BLaER1 (cell line): Measurements from ENCODE around the gene PDE8A.

Source experiments
- H3K27ac ChIP-seq: shearing (Covaris generic); formaldehyde crosslinking; 2 replicates; pipeline ENCODE4 v1.8.1; 2022
- H3K27me3 ChIP-seq: shearing (Covaris generic); formaldehyde crosslinking; 2 replicates; pipeline ENCODE4 v1.8.1; 2022
- H3K36me3 ChIP-seq: shearing (Covaris generic); formaldehyde crosslinking; 2 replicates; pipeline ENCODE4 v1.8.1; 2022
- H3K4me1 ChIP-seq: shearing (Covaris generic); formaldehyde crosslinking; 2 replicates; pipeline ENCODE4 v1.8.1; 2022
- H3K4me2 ChIP-seq: shearing (Covaris generic); formaldehyde crosslinking; 2 replicates; pipeline ENCODE4 v1.8.1; 2022
- H3K4me3 ChIP-seq: shearing (Covaris generic); formaldehyde crosslinking; 2 replicates; pipeline ENCODE4 v1.8.1; 2022
- H3K9ac ChIP-seq: shearing (Covaris generic); formaldehyde crosslinking; 2 replicates; pipeline ENCODE4 v1.8.1; 2022
- H3K9me3 ChIP-seq: shearing (Covaris generic); formaldehyde crosslinking; 2 replicates; pipeline ENCODE4 v1.8.1; 2022
- H4K20me1 ChIP-seq: shearing (Covaris generic); formaldehyde crosslinking; 2 replicates; pipeline ENCODE4 v1.8.1; 2022
- Cebpa-rat ChIP-seq: shearing (Covaris generic); IDR thresholded peaks from 2 replicates; pipeline ENCODE4 v1.8.1; 2022

PDE8A gene

GRCh38 chr15:85041230-85041629, 59.6 kb downstream of the PDE8A start:
- Histone ChIP-seq H3K4me2 (no peak overlapping the region), H3K27ac (no peak overlapping the region), H3K27me3 (no peaks in the 10 kb centered on the region), H3K9me3 (no peaks in the 10 kb centered on the region), H3K9ac (no peak overlapping the region), H3K4me3 (no peak overlapping the region), H4K20me1 (no peaks in the 10 kb centered on the region), H3K4me1 (peaks cover 25% of the 10 kb centered on the region), H3K36me3 (no peaks in the 10 kb centered on the region)
- TF ChIP-seq Cebpa-rat, result no peak

- peaks cover 39% of the 10 kb centered on the region for H3K4me1 ChIP-seq
- no peaks in the 10 kb centered on the region for H3K36me3 ChIP-seq
- no peak overlapping the region for H3K27ac ChIP-seq
- no peak for TF ChIP-seq Cebpa-rat
- H3K9ac ChIP-seq, result no peak overlapping the region
- H3K9me3 ChIP-seq, result no peaks in the 10 kb centered on the region
- H3K4me3 ChIP-seq, result no peak overlapping the region
- H3K27me3 ChIP-seq, result no peaks in the 10 kb centered on the region
- no peak overlapping the region for H3K4me2 ChIP-seq
- no peaks in the 10 kb centered on the region for H4K20me1 ChIP-seq
Observed at GRCh38 chr15:85044251-85044853, 62.7 kb downstream of the PDE8A start.

GRCh38 chr15:85044894-85045293, 63.2 kb downstream of the PDE8A start:
- Histone ChIP-seq H3K27ac (no peak overlapping the region), H3K36me3 (no peaks in the 10 kb centered on the region), H3K4me3 (no peak overlapping the region), H3K27me3 (no peaks in the 10 kb centered on the region), H3K4me2 (no peak overlapping the region), H3K4me1 (peaks cover 39% of the 10 kb centered on the region), H3K9ac (no peak overlapping the region), H3K9me3 (peaks cover 5% of the 10 kb centered on the region), H4K20me1 (no peaks in the 10 kb centered on the region)
- TF ChIP-seq Cebpa-rat, result no peak

- TF ChIP-seq Cebpa-rat, result no peak
- H3K4me2 ChIP-seq, result no peak overlapping the region
- H3K9ac ChIP-seq, result no peak overlapping the region
- peaks cover 6% of the 10 kb centered on the region for H3K9me3 ChIP-seq
- H3K4me1 ChIP-seq, result peaks cover 39% of the 10 kb centered on the region
- no peaks in the 10 kb centered on the region for H3K36me3 ChIP-seq
- no peak overlapping the region for H3K4me3 ChIP-seq
- no peak overlapping the region for H3K27ac ChIP-seq
- no peaks in the 10 kb centered on the region for H4K20me1 ChIP-seq
- H3K27me3 ChIP-seq, result no peaks in the 10 kb centered on the region
Observed at GRCh38 chr15:85045615-85046014, 64.0 kb downstream of the PDE8A start.

- H3K36me3 ChIP-seq, result no peaks in the 10 kb centered on the region
- peak overlapping the region; percentile 68 for H3K27ac ChIP-seq
- no peak for TF ChIP-seq Cebpa-rat
- H3K4me1 ChIP-seq, result peaks cover 39% of the 10 kb centered on the region
- no peaks in the 10 kb centered on the region for H3K27me3 ChIP-seq
- H3K4me2 ChIP-seq, result peak overlapping the region; percentile 84
- 0 out of 2 replicates have a peak overlapping the region, but pooled peaks have one; percentile 24 for H3K4me3 ChIP-seq
- peaks cover 10% of the 10 kb centered on the region for H3K9me3 ChIP-seq
- peak overlapping the region; percentile 61 for H3K9ac ChIP-seq
- no peaks in the 10 kb centered on the region for H4K20me1 ChIP-seq
Observed at GRCh38 chr15:85047271-85047948, 65.8 kb downstream of the PDE8A start.

- no peak for TF ChIP-seq Cebpa-rat
- Histone ChIP-seq H3K4me2 (peak overlapping the region; percentile 17; the same call in 1 of the 2 replicates), H3K36me3 (no peaks in the 10 kb centered on the region), H3K9me3 (peaks cover 10% of the 10 kb centered on the region), H3K4me3 (no peak overlapping the region), H3K27ac (0 out of 2 replicates have a peak overlapping the region, but pooled peaks have one; percentile 68), H4K20me1 (no peaks in the 10 kb centered on the region), H3K4me1 (peaks cover 39% of the 10 kb centered on the region), H3K9ac (no peak overlapping the region), H3K27me3 (no peaks in the 10 kb centered on the region)
Observed at GRCh38 chr15:85048430-85048829, 66.8 kb downstream of the PDE8A start.

- H3K36me3 ChIP-seq, result no peaks in the 10 kb centered on the region
- H3K4me1 ChIP-seq, result peaks cover 38% of the 10 kb centered on the region
- no peak for TF ChIP-seq Cebpa-rat
- no peaks in the 10 kb centered on the region for H3K27me3 ChIP-seq
- H4K20me1 ChIP-seq, result no peaks in the 10 kb centered on the region
- H3K27ac ChIP-seq, result no peak overlapping the region
- H3K4me2 ChIP-seq, result no peak overlapping the region
- peaks cover 10% of the 10 kb centered on the region for H3K9me3 ChIP-seq
- H3K4me3 ChIP-seq, result no peak overlapping the region
- H3K9ac ChIP-seq, result no peak overlapping the region
Observed at GRCh38 chr15:85049805-85050204, 68.1 kb downstream of the PDE8A start.

- H3K4me2 ChIP-seq, result no peak overlapping the region
- no peak overlapping the region for H3K4me3 ChIP-seq
- H3K36me3 ChIP-seq, result peaks cover 10% of the 10 kb centered on the region
- H3K9me3 ChIP-seq, result peaks cover 66% of the 10 kb centered on the region
- no peaks in the 10 kb centered on the region for H3K27me3 ChIP-seq
- H3K4me1 ChIP-seq, result peaks cover 12% of the 10 kb centered on the region
- no peak for TF ChIP-seq Cebpa-rat
- no peak overlapping the region for H3K27ac ChIP-seq
- no peak overlapping the region for H3K9ac ChIP-seq
- H4K20me1 ChIP-seq, result no peaks in the 10 kb centered on the region
Observed at GRCh38 chr15:85059734-85060133, 78.1 kb downstream of the PDE8A start.

GRCh38 chr15:85062560-85062959, 80.9 kb downstream of the PDE8A start:
- H3K27me3 ChIP-seq, result no peaks in the 10 kb centered on the region
- peaks cover under 1% of the 10 kb centered on the region for H3K36me3 ChIP-seq
- H3K4me3 ChIP-seq, result no peak overlapping the region
- no peak overlapping the region; the same call in 1 of the 2 replicates for H3K27ac ChIP-seq
- H3K4me2 ChIP-seq, result peak overlapping the region; percentile 66
- peaks cover 12% of the 10 kb centered on the region for H3K4me1 ChIP-seq
- H4K20me1 ChIP-seq, result no peaks in the 10 kb centered on the region
- H3K9ac ChIP-seq, result no peak overlapping the region
- peaks cover 51% of the 10 kb centered on the region for H3K9me3 ChIP-seq
- no peak for TF ChIP-seq Cebpa-rat

- peaks cover 46% of the 10 kb centered on the region for H3K9me3 ChIP-seq
- peaks cover 12% of the 10 kb centered on the region for H3K4me1 ChIP-seq
- H3K4me2 ChIP-seq, result peak overlapping the region; percentile 66
- TF ChIP-seq Cebpa-rat, result no peak
- H3K9ac ChIP-seq, result no peak overlapping the region
- no peak overlapping the region for H3K4me3 ChIP-seq
- no peaks in the 10 kb centered on the region for H3K27me3 ChIP-seq
- H3K27ac ChIP-seq, result no peak overlapping the region
- H4K20me1 ChIP-seq, result no peaks in the 10 kb centered on the region
- peaks cover 5% of the 10 kb centered on the region; the same call in 1 of the 2 replicates for H3K36me3 ChIP-seq
Observed at GRCh38 chr15:85063088-85063487, 81.4 kb downstream of the PDE8A start.
